ENCODE results near the gene LPO.
A peak's percentile ranks its signal among the peaks of the same experiment; 100 is the strongest.

LPO gene

GRCh38 chr17:58228679-58229078 lies 9.7 kb upstream of the LPO start:
- DNase-seq (ENCODE audit: low read depth in 2 of 2, low spot score in 1 of 2): no peak

DNA sequence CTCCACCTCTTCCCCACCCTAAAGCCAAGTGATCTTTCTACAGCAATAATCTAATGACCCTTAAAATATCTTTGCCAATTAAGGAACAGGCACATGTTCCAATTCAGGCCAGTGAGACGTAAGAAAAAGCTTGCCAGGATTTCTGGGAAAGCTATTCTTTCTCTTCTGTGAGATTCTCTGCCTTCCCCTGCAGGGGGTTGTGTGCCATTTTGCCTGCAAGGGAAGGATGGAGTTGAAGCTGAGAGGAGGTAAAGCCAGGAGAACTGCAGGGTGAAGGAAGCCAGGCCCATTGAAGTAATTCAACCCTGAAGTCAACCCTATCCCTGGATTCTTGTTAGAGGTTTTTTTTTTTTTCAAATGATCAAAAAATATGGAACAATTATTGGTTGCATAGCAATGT lies 9.0 kb upstream of the LPO start:
- DNase-seq (ENCODE audit: low read depth in 2 of 2, low spot score in 1 of 2): no peak

- DNase-seq (ENCODE audit: low read depth in 2 of 2, low spot score in 1 of 2): no peak
These were observed 8.5 kb upstream of the LPO start for GRCh38 chr17:58229881-58230280.

- DNase-seq (ENCODE audit: low read depth in 2 of 2, low spot score in 1 of 2): no peak
These were observed 6.7 kb upstream of the LPO start for GRCh38 chr17:58231641-58232040.

GRCh38 chr17:58232707-58233156 lies 5.7 kb upstream of the LPO start:
- no peak for DNase-seq (ENCODE audit: low read depth in 2 of 2, low spot score in 1 of 2)

- no peak for DNase-seq (ENCODE audit: low read depth in 2 of 2, low spot score in 1 of 2)
These were observed 4.8 kb upstream of the LPO start for GRCh38 chr17:58233543-58233942.

DNA sequence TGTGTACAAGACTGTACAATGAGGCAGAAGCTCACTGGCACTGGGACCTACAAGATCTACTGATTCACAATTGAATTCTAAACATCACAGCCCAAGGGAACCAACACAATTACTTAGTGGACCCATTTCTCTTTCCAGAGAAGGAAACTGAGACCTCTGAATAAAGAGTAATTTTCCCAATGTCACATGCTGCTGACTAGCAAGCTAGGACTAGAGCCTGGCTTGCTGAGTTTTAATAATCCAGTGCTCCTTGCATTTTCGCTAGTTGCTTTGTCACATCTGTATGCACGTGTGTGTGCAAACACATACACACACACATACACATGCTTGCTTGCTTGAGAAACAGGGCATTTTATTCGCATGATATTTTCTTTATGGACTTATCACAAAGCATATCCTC lies 3.9 kb upstream of the LPO start:
- DNase-seq (ENCODE audit: low read depth in 2 of 2, low spot score in 1 of 2): no peak

DNA sequence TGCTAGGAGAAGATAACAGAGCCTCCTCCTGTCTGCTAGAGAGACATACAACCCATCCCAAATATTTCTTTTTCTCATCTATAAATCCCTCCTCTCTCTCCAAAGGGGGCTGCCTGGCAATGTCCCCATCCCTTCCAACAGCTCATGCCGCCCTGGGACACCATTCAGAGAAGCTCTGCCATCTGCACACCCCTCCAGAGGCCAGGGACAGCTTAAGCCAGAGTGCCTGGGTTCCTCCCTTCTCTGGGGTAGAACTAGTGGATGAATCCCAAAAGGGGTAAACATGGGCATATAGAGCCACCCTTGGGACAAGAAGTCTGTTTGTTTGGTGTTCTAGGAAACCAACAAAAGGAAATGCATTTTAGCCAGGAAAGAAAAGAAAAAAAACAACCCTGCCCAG lies 2.6 kb upstream of the LPO start:
- DNase-seq (ENCODE audit: low read depth in 2 of 2, low spot score in 1 of 2): no peak

DNA sequence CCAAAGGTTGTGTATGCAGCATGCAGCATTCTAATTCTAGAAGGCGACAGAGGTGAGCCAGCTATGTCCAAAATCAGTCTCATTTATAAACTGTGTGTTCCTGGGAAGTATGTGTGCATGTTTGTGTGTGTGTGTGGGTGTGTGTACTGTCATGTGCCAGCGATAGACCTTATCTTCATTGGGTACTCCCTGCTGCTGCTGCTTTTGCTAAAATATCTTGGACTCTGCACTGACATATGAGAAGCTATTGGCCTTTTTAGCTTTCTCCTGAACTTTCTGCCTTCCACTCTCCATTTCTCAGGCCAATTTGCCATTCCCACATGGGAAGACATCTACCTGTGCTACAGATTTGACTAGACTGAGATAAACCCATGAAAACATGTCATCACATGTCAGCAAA lies 2.0 kb upstream of the LPO start:
- no peak for DNase-seq (ENCODE audit: low read depth in 2 of 2, low spot score in 1 of 2)

- no peak for DNase-seq (ENCODE audit: low read depth in 2 of 2, low spot score in 1 of 2)
These were observed 1.6 kb downstream of the LPO start for GRCh38 chr17:58239987-58240386.

- no peak for DNase-seq (ENCODE audit: low read depth in 2 of 2, low spot score in 1 of 2)
These were observed 3.9 kb downstream of the LPO start for GRCh38 chr17:58242171-58242784.

GRCh38 chr17:58244963-58245362 lies 6.6 kb downstream of the LPO start:
- no peak for DNase-seq (ENCODE audit: low read depth in 2 of 2, low spot score in 1 of 2)

GRCh38 chr17:58245428-58246103 lies 7.2 kb downstream of the LPO start:
- DNase-seq (ENCODE audit: low read depth in 2 of 2, low spot score in 1 of 2): no peak

DNA sequence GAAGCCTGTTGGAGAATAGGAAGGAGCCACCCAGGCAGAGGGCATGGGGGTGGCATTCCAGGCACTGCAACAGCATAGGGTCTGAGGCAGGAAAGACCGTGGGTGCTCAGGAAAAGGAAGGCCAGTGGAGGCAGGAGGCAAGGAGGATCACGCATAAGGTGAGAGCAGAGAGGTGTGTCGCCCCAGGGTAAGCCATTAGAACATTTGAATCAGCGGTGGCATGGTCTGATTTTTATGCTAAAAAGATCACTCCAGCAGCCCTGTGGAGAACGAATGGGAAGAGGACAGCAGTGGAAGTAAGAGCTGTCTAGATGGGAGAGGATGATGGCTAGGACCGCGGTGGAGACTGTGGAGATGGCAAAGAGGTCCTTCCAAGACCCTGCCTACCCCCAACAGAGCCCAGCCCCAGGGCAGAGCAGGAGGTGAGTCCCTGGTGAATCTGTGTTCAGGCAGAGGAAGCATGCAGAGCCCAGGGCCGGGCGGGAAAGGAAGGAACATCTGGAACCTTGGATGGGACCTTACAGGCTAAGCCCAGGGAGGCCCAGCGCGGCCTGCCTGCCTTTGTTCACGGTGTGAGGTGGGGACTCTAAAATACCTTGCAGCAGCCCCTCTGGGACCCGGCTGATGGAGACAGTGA lies 7.8 kb downstream of the LPO start:
- no peak for DNase-seq (ENCODE audit: low read depth in 2 of 2, low spot score in 1 of 2)

GRCh38 chr17:58246781-58247180 lies 8.4 kb downstream of the LPO start:
- no peak for DNase-seq (ENCODE audit: low read depth in 2 of 2, low spot score in 1 of 2)

GRCh38 chr17:58247511-58248363 lies 9.4 kb downstream of the LPO start:
- no peak for DNase-seq (ENCODE audit: low read depth in 2 of 2, low spot score in 1 of 2)

GRCh38 chr17:58248955-58249269 lies 10.5 kb downstream of the LPO start:
- no peak for DNase-seq (ENCODE audit: low read depth in 2 of 2, low spot score in 1 of 2)

GRCh38 chr17:58249270-58250133 lies 11.1 kb downstream of the LPO start:
- DNase-seq (ENCODE audit: low read depth in 2 of 2, low spot score in 1 of 2): peak; percentile 48 to 53

DNA sequence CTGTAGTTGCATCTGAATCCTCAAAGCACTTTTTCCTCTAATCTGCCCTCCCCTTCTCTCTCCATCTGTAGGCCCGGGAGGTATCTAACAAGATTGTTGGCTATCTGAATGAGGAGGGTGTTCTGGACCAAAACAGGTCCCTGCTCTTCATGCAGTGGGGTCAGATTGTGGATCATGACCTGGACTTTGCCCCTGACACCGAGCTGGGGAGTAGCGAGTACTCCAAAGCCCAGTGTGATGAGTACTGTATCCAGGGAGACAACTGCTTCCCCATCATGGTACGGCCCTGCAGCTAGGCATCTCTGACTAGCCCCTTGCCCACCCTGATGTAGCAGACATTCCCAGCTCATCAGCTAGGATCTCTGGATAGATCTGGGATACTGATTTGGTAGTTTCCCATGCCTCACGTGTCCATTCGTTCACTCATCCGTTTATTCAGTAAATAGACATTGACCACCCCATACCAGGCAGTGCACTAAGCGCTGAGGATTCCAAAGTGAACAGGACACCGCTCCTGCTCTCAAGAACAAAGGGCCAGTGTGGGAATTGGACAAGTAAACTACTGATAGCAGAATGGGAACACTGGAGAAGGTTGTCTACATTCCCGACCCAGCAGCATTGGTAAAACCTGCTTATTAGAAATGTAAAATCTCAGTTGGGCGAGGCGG lies 12.1 kb downstream of the LPO start:
- DNase-seq (ENCODE audit: low read depth in 2 of 2, low spot score in 1 of 2): no peak

GRCh38 chr17:58252141-58252540 lies 13.8 kb downstream of the LPO start:
- DNase-seq (ENCODE audit: low read depth in 2 of 2, low spot score in 1 of 2): no peak
